GM19468 (cell line): ENCODE data around the gene SF3B3.

Experiments
- ATAC-seq: cut with Tn5 transposase; IDR thresholded peaks from one replicate; pipeline ENCODE4 v1.9.1; 2021; ENCODE audit warnings: mild to moderate bottlenecking, moderate library complexity, moderate number of reproducible peaks; ENCODE audit not compliant: unreplicated experiment; ENCODE audit errors: extremely low read depth

SF3B3 gene

GRCh38 chr16:70523743-70524398 is at the start of gene SF3B3:
Gene SF3B3, plus strand, starts transcription at chr16:70523816. Its CDS starts 2,841 bp downstream, at chr16:70526657.
- ATAC-seq, result no peak

GRCh38 chr16:70474320-70475053 is 49.1 kb upstream of the SF3B3 start:
- no peak for ATAC-seq

- no peak for ATAC-seq
Observed at GRCh38 chr16:70475054-70475871, 48.4 kb upstream of the SF3B3 start.

GRCh38 chr16:70476272-70477020 is 47.2 kb upstream of the SF3B3 start:
- peak; percentile 92 for ATAC-seq

- no peak for ATAC-seq
Observed at GRCh38 chr16:70478169-70478568, 45.4 kb upstream of the SF3B3 start.

GRCh38 chr16:70478912-70479341 is 44.7 kb upstream of the SF3B3 start:
- ATAC-seq, result no peak

- ATAC-seq, result no peak
Observed at GRCh38 chr16:70480127-70481105, 43.2 kb upstream of the SF3B3 start.

GRCh38 chr16:70481929-70482536 is 41.6 kb upstream of the SF3B3 start:
- no peak for ATAC-seq

GRCh38 chr16:70482624-70483023 is 41.0 kb upstream of the SF3B3 start:
- no peak for ATAC-seq

- no peak for ATAC-seq
Observed at GRCh38 chr16:70483426-70483825, 40.2 kb upstream of the SF3B3 start.

GRCh38 chr16:70484867-70485266 is 38.7 kb upstream of the SF3B3 start:
- ATAC-seq, result no peak

GRCh38 chr16:70490261-70490660 is 33.4 kb upstream of the SF3B3 start:
- ATAC-seq, result no peak

GRCh38 chr16:70493802-70494201 is 29.8 kb upstream of the SF3B3 start:
- no peak for ATAC-seq

GRCh38 chr16:70494202-70494770 is 29.3 kb upstream of the SF3B3 start:
- no peak for ATAC-seq

- no peak for ATAC-seq
Observed at GRCh38 chr16:70494777-70495176, 28.8 kb upstream of the SF3B3 start.

GRCh38 chr16:70495425-70496182 is 28.0 kb upstream of the SF3B3 start:
- no peak for ATAC-seq

- no peak for ATAC-seq
Observed at GRCh38 chr16:70496513-70496912, 27.1 kb upstream of the SF3B3 start.

GRCh38 chr16:70508752-70509151 is 14.9 kb upstream of the SF3B3 start:
- no peak for ATAC-seq
